KMS-11 (cell line): ENCODE data around the gene HSH2D.

Experiments used
- H2AFZ ChIP-seq: fragments of 200-600 bp; sonication (generic); 2 replicates; pipeline ENCODE4 v1.6.1; 2016; ENCODE audit warnings: antibody characterized with exemption, mixed run types, low read depth
- H3K27ac ChIP-seq: fragments of 200-600 bp; sonication (generic); 2 replicates; pipeline ENCODE4 v1.6.1; 2016; ENCODE audit warnings: mild to moderate bottlenecking, mixed run types
- H3K27me3 ChIP-seq: fragments of 200-600 bp; sonication (generic); 2 replicates; pipeline ENCODE4 v1.6.1; 2017; ENCODE audit warnings: mild to moderate bottlenecking, low read depth, mixed run types, moderate library complexity; ENCODE audit not compliant: insufficient read depth
- H3K36me3 ChIP-seq: fragments of 200-600 bp; sonication (generic); 2 replicates; pipeline ENCODE4 v1.6.1; 2017; ENCODE audit warnings: mild to moderate bottlenecking, mixed run types; ENCODE audit not compliant: insufficient read depth
- H3K4me1 ChIP-seq: fragments of 200-600 bp; sonication (generic); 2 replicates; pipeline ENCODE4 v1.6.1; 2016; ENCODE audit warnings: mild to moderate bottlenecking, low read depth, mixed run types; ENCODE audit not compliant: poor library complexity, severe bottlenecking
- H3K4me2 ChIP-seq: fragments of 200-600 bp; sonication (generic); 2 replicates; pipeline ENCODE4 v1.7.0; 2016; ENCODE audit warnings: mild to moderate bottlenecking, mixed run types
- H3K4me3 ChIP-seq: fragments of 200-600 bp; sonication (generic); IDR thresholded peaks from 2 replicates; pipeline ENCODE4 v1.6.1; 2017; ENCODE audit warnings: low read depth, low read length, mixed read lengths; ENCODE audit not compliant: insufficient read depth
- H3K79me2 ChIP-seq: fragments of 200-600 bp; sonication (generic); 2 replicates; pipeline ENCODE4 v1.6.1; 2016; ENCODE audit warnings: low read depth, mixed run types; ENCODE audit not compliant: insufficient read depth
- H3K9ac ChIP-seq: fragments of 200-600 bp; sonication (generic); 2 replicates; pipeline ENCODE4 v1.6.1; 2016; ENCODE audit warnings: mild to moderate bottlenecking, mixed run types
- H4K20me1 ChIP-seq: fragments of 200-600 bp; sonication (generic); 2 replicates; pipeline ENCODE4 v1.6.1; 2016; ENCODE audit warnings: mild to moderate bottlenecking, mixed run types; ENCODE audit not compliant: insufficient read depth
- CTCF ChIP-seq: fragments of 200-600 bp; sonication (generic); conservative IDR thresholded peaks from 2 replicates; pipeline ENCODE4 v1.6.1; 2017; ENCODE audit warnings: low read depth, mild to moderate bottlenecking, antibody characterized with exemption, low read length, moderate library complexity, mixed read lengths

The HSH2D gene

GRCh38 chr19:16131648-16132047 lies 11.8 kb upstream of the HSH2D start:
- no peak for TF ChIP-seq CTCF
- H3K4me1 ChIP-seq = peaks cover 3% of the 10 kb centered on the region
- no peak overlapping the region for H3K9ac ChIP-seq
- no peak overlapping the region for H3K4me2 ChIP-seq
- H2AFZ ChIP-seq = no peak overlapping the region
- H3K27me3 ChIP-seq = no peaks in the 10 kb centered on the region
- peaks cover 6% of the 10 kb centered on the region; the same call in 1 of the 2 replicates for H3K36me3 ChIP-seq
- H3K27ac ChIP-seq = no peak overlapping the region
- no peaks in the 10 kb centered on the region for H3K79me2 ChIP-seq
- no peaks in the 10 kb centered on the region for H4K20me1 ChIP-seq
- no peak overlapping the region for H3K4me3 ChIP-seq

GRCh38 chr19:16133818-16134217 lies 9.7 kb upstream of the HSH2D start:
- Histone ChIP-seq H3K79me2 (no peaks in the 10 kb centered on the region), H3K9ac (no peak overlapping the region), H3K27ac (no peak overlapping the region), H3K4me2 (no peak overlapping the region), H2AFZ (no peak overlapping the region), H3K27me3 (no peaks in the 10 kb centered on the region), H3K4me1 (peaks cover 3% of the 10 kb centered on the region), H3K36me3 (peaks cover 6% of the 10 kb centered on the region; the same call in 1 of the 2 replicates), H3K4me3 (no peak overlapping the region), H4K20me1 (no peaks in the 10 kb centered on the region)
- TF ChIP-seq CTCF = no peak

GRCh38 chr19:16134510-16134909 lies 9.0 kb upstream of the HSH2D start:
- H3K9ac ChIP-seq = no peak overlapping the region
- H3K27ac ChIP-seq = no peak overlapping the region
- no peak for TF ChIP-seq CTCF
- H3K27me3 ChIP-seq = no peaks in the 10 kb centered on the region
- peaks cover 6% of the 10 kb centered on the region; the same call in 1 of the 2 replicates for H3K36me3 ChIP-seq
- H4K20me1 ChIP-seq = no peaks in the 10 kb centered on the region
- H3K4me1 ChIP-seq = peaks cover 3% of the 10 kb centered on the region
- no peaks in the 10 kb centered on the region for H3K79me2 ChIP-seq
- no peak overlapping the region for H3K4me3 ChIP-seq
- H2AFZ ChIP-seq = no peak overlapping the region
- H3K4me2 ChIP-seq = no peak overlapping the region

GRCh38 chr19:16135430-16136127 lies 7.9 kb upstream of the HSH2D start:
- Histone ChIP-seq H3K4me2 (no peak overlapping the region), H3K27me3 (no peaks in the 10 kb centered on the region), H3K4me1 (peaks cover 3% of the 10 kb centered on the region), H3K4me3 (no peak overlapping the region), H3K36me3 (peaks cover 6% of the 10 kb centered on the region; the same call in 1 of the 2 replicates), H3K79me2 (no peaks in the 10 kb centered on the region), H2AFZ (no peak overlapping the region), H3K9ac (no peak overlapping the region), H4K20me1 (no peaks in the 10 kb centered on the region), H3K27ac (no peak overlapping the region)
- no peak for TF ChIP-seq CTCF
